C4-2B (cell line): Measurements from ENCODE around the gene ITFG2.

Source experiments
- H3K27ac ChIP-seq: fragments of 450-650 bp; 2 replicates; pipeline ENCODE4 v1.5.1; 2017
- CTCF ChIP-seq: fragments of 450-650 bp; conservative IDR thresholded peaks from 2 replicates; pipeline ENCODE4 v1.5.1; 2017; ENCODE audit warnings: mild to moderate bottlenecking
- ZFX ChIP-seq: fragments of 450-650 bp; IDR thresholded peaks from 2 replicates; pipeline ENCODE4 v1.6.1; 2017

Gene ITFG2

GRCh38 chr12:2812290-2813213, at the start of gene ITFG2:
TSS of gene ITFG2 (plus strand) at chr12:2812668. CDS start at chr12:2812761, 93 bp downstream.
- H3K27ac ChIP-seq: peak within 1 kb of the TSS; percentile 89
- TF ChIP-seq CTCF: no peak
- TF ChIP-seq ZFX: peak; percentile 92

GRCh38 chr12:2764398-2764797, 48.1 kb upstream of the ITFG2 start:
- TF ChIP-seq ZFX: no peak
- no peak for TF ChIP-seq CTCF
- H3K27ac ChIP-seq: peak overlapping the region; percentile 81

DNA sequence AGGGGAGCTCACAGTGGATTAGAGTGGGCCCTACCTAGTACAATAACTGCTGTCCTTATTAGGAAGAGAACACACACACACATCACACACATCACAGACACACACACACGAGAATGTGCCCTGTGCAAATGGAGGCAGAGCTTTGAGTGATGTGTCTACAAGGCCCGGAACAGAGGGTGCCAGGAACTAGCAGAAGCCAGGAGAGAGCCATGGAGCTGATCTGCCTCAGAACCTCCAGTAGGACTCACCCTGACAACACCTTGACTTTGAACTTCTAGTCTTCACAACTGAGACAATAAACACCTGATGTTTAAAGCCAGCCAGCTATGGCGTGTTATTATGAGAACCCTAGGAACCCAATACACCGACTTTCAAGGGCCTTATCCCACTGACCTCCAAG, 47.4 kb upstream of the ITFG2 start:
- TF ChIP-seq CTCF (no peak), ZFX (no peak)

GRCh38 chr12:2765608-2766007, 46.9 kb upstream of the ITFG2 start:
- peak overlapping the region; percentile 81 for H3K27ac ChIP-seq
- TF ChIP-seq ZFX (no peak), CTCF (no peak)

More for the DNA sequence above, 47.4 kb upstream of the ITFG2 start:
- peak overlapping the region; percentile 81 for H3K27ac ChIP-seq

DNA sequence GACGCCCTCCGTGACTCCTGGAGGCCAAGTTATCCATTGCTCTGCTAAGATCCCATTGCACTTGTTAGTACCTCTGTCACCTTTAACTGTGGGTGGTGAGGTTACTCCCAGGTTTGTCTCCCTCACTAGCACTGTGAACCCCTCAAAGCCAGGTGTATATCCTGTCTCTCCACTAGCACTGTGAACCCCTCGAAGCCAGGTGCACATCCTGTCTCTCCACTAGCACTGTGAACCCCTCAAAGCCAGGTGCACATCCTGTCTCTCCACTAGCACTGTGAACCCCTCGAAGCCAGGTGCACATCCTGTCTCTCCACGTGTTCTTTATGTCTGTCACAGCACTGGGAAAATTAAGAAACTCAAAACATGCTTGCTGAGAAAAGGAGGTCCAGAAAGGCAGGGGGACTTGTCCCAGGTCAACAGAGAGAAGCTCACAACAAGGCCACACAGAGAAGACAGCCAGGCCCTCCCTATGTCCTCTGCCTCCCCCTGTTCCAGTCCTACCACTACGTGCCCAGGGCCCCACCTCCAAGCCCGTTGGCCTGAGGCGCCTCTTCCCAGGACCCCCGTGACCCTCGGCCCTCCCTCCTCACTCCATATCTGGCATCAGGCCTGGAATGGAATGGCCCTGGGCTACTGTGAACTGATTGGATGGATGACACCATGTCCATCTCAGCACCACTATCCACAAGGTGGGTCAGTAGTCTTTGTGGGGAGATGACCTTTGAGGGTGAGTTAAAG, 44.1 kb upstream of the ITFG2 start:
- TF ChIP-seq CTCF: no peak
- TF ChIP-seq ZFX: no peak
- no peak overlapping the region for H3K27ac ChIP-seq

DNA sequence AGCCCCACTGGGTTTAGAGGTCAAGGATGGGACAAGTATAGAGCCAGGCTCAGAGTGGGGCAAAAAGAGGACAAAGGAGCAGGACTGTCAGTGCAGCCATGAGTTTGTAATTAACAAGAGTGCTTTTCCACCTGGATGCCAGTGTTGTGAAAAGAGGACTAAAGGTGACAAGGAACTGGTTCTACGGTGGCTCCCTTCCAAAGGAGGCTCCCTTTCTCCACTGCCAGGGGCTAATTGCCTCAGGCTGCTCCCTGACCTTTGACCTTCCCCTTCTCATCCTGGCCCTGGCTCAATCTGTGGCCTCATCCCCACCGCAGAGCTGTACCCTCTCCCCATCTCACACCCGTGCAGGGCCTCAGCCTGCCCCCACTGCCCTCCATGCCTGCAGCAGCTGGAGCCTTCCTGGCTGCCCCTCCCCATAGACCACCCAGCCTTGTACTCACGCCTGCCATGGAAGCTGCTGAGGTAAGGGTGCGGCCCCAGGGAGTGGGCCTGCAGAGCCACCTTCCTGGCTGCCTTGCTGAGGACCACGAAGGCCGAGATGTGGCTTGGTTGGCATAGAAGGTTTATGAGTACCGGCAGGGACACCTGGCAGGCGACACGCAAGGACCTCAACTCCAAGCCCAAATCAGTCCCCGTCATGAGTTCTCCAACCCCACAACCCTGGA, 42.5 kb upstream of the ITFG2 start:
- TF ChIP-seq CTCF: no peak
- TF ChIP-seq ZFX: no peak
- peak overlapping the region; percentile 55 for H3K27ac ChIP-seq

GRCh38 chr12:2770544-2770943, 41.9 kb upstream of the ITFG2 start:
- peak overlapping the region; percentile 55 for H3K27ac ChIP-seq
